HG03571 (cell line): ENCODE results near the gene DHRSX.
"Not testable (repeated sequence)": the region's sequence is repeated elsewhere in the genome, so short reads cannot be mapped to it uniquely, and the experiment has no call there.

Experiments
- ATAC-seq: cut with Tn5 transposase; IDR thresholded peaks from one replicate; pipeline ENCODE4 v1.9.1; 2021; ENCODE audit not compliant: unreplicated experiment

The DHRSX gene

GRCh38 chrX:2498781-2499302 lies 1.9 kb downstream of the DHRSX start:
- no peak for ATAC-seq

DNA sequence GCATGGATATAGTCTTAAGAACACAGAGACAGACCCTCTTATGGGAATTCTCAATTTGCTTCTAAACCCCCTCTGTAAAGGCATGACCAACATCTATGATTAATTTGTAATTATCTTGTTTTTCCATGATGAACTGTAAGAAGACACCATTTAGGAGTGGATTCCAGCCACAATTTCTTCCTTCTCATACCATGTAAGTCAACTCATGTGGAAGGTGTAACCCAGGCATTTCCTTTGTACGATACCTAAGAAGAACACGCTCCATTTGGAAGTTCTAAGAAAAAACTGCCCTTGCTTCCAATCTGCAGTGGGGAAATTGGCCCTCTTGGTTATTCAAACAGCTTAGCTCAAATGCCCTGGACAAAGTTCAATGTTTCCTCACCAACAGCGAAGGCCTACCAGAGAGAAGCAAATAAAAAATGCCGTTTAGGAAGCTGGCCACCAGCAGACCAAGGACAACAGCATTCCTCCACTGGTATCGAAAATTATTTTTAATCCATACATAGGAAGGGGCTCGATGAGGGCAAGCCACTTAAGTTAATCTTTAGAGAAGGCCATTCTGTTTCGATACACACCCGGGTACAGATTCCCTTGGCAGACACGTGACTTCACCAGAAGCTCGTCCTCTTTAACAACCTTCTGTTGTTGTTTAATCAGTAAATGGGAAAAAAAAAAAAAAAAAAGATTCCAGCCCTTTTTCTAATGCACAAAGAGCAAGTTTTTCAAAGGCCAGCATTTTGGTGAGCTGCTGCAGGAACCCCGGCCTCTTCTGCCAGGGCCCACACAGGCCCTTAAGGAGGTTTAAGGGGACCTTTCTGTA lies 2.6 kb downstream of the DHRSX start:
- no peak for ATAC-seq

DNA sequence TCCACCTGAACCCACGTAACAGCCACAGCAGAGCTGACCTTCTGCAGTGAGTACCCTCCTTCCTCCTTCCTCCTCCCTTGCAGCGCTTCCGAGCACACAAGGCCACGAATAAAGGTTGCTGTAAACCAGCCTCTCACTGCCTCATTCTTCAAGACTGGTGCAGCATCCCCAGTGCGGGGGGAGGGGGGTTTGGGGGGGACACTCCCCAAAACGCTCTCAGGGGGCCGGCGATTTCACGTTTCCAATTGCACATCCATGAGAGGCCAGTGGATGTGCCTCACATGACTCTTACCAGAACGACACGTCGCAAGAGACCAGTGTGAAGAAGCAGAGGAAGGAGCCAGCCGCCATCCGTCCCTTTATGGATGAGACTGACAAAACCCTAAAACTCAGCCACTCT lies 5.2 kb downstream of the DHRSX start:
- no peak for ATAC-seq

DNA sequence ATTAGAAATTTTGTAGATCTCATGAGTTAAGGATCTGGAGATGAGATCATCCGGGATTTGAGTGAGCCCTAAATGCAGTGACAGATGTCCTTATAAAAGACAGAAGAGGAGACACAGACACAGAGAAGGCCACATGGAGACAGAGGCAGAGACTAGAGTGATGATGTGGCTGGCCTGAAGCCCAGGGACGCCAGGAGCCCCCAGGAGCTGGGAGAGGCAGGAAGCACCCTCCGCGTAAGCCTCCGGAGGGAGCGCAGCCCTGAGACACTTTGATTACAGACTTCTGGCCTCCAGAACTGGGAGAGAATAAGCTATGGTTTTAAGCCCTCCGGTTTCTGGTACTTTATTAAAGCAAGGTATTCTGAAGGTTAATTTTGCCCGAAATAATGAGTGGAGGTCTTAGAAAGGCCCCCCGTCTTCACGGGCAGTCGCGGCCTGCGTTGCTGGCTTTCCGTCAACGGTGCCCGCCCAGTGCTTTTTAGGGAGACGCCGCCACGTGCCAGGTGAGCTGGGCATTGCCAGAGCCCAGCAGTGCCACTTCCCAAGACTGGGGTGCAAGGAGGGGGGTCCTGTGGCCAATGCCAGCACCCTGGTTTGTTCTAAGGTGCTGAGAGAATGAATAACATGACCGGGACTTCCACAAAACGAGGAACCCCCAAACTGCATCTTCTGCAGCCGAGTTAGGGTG lies 8.1 kb downstream of the DHRSX start:
- no peak for ATAC-seq

GRCh38 chrX:2490634-2491033 lies 10.1 kb downstream of the DHRSX start:
- no peak for ATAC-seq

DNA sequence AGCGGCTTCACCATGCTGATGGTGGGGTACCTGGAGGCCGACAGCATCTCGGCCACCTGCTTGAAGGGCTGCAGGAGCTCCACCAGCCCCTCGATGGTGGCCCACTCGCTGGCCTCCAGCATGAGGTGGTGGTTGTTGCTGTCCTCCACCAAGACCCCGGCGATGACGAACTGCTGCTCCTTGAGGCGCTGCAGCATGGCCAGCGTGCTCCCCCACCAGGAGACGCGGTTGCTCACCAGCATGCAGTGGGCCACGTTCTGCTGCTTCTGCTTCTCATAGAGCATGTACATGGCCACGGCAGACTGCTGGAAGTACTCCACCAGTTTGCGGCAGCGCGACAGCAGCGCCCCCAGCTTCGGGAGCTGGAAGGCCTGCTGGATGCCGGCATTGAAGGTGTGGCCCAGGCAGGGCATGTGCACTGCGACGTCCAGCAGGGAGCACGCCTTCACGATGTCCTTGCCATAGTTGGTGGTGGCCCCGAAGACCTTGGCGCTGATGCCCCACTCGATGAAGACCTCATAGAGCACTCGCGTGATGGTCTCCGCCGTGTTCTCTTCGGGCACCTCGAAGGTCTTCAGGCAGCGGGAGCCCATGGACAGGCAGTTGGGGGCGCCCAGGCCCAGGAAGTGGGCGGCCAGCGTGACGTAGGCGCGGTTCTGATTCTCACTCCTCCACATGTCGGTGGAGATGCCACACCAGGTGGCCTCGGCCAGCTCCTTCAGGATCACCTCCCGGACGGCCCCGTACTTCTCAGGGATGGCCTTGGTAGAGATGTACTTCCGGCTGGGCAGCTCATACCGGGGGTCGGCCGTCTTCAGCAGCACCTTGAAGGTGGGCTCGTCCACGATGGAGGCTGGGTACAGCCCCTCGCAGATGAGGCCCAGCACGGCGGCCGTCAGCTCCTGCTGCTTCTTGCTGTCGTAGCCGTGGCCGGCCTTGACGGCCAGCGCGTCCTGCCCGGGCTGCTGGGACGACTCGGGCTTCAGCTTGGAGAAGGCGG lies 11.0 kb downstream of the DHRSX start:
- no peak for ATAC-seq

DNA sequence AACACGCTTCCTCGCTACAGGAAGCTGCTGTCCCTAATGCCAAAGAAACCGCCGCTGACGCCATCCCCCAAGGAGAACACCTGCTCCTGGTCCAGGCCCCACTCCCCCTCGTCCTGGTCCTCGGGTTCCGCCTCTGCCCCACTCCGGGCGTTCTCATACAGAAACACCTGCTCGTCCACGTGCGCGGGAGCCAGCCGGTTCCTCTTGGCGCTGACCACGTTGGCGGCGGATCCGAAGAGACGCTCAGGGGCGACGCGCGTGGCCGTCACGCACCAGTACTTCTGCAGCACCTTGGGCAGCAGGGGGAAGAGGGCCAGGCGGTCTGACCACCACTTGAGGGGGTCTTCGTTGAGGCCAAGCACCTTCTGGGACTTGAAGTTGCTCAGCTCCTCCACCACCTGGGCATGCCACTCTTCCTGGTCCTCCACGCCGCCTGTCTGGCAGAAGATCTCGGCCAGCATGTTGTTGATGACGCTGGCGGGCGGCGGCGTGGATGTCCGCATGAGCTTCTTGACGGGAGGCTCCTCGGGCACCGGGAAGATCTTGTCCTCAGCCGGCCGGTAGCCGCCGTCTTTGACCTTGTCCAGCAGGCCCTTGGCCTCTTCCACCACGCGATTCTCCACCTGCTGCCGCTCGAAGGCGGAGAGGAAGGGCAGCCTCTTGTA lies 12.0 kb downstream of the DHRSX start:
- no peak for ATAC-seq

DNA sequence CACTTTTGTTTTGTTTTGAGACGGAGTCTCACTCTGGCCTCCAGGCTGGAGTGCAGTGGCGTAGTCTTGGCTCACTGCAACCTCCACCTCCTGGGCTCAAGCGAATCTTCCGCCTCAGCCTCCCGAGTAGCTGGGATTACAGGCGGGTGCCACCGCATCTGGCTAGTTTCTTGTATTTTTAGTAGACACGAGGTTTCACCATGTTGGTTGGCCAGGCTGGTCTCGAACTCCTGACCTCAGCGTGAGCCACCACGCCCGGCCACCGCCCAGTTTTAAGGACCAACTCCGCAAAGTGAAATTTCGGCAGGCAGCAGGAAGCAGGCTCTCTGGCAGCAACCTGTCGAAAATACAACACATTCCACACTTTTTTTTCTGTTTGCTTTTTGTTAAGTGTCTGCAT lies 13.4 kb downstream of the DHRSX start:
- ATAC-seq: no peak

GRCh38 chrX:2486476-2487133 lies 14.2 kb downstream of the DHRSX start:
- ATAC-seq: no peak

DNA sequence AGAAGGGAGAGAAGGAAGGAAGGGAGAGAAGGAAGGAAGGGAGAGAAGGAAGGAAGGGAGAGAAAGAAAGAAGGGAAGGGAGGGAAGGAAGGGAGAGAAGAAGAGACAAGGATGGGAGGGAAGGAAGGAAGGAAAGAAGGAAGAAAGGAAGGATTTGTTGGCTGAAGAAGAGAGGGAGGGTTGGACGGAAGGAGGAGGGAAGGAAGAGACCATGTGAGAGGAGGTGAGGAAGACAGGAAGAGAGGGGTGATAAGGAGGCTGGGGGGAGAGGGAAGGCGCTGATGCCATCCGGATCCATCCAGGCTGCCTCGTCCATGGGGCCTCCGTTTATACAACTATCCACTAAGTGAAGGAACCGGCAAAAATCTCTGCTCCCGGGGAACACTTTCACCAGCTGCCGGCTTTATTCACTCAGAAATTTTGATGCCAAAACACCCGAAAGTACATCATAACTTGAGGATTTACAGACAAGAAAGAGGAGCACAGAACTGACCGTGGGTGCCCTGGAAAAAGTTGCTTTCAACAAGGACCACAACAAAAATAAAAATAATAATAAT lies 14.9 kb downstream of the DHRSX start:
- no peak for ATAC-seq

DNA sequence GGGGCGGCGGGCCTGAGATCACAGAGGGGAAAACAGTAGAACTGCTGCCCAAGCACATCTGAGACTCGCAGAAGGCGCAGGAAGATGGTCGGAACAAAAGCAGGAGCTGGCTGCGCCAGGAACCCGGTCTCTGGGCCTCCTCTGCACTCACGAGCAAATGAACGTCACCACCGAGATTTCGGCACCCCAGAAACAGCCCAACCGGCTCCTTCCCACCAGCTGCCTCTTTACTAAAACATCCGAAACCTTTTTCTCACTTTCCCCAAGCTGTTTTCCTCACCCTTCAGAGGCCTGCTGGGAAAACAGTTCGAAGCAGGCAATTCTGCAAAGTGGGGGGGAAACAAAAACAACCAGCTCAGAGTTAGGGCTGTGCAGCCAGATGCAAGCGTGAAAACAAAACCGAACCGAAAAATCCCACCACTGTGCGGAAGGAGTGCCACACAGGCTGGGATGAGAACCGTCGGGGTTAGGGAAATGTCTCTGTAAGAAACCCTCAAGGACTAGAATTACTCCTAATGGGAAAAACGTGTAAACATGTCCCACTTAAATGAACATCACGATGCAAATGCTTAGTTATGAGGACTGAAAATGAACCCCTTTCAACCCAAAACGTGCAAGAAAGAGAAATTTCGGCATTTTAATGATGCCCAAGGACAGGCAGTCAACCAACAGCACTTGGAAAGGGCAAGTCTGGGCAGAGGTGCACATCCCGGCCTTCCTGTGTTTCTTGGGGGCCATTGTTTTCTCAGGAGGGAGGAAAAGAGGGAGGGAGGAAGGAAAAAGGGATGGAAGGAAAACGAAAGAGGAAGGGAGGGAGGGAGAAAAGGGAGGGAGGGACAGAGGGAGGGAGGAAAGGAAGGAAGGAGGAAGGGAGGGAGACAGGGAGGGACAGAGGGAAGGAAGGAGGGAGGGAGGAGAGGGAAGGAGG lies 15.8 kb downstream of the DHRSX start:
- no peak for ATAC-seq

GRCh38 chrX:2484256-2484655 lies 16.5 kb downstream of the DHRSX start:
- ATAC-seq: no peak

DNA sequence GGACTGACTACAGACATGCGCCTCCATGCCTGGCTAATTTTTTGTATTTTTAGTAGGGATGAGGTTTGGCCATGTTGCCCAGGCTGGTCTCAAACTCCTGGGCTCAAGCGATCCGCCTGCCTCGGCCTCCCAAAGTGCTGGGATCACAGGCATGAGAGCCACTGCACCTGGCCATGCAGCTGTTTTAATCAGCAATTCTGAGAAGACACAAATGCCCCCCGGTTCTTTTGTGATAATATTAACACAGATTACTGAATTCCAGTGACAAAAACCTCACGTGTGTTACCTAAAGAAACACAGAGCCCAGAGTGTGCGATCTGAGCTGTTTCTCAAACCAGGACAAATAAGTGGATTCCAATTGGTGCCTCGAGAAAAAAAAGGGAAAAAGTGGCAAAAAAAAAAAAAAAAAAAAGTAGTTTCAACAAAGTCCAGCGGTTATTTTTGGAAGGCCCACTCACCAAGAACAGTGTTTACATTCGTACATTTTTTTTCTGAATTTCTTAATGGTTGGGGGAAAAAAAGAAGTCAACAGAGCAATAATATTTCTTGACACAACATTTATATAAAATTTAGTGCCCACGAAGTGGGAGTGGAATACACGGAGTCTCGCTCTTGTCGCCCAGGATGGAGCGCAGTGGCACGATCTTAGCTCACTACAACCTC lies 17.2 kb downstream of the DHRSX start:
- no peak for ATAC-seq

DNA sequence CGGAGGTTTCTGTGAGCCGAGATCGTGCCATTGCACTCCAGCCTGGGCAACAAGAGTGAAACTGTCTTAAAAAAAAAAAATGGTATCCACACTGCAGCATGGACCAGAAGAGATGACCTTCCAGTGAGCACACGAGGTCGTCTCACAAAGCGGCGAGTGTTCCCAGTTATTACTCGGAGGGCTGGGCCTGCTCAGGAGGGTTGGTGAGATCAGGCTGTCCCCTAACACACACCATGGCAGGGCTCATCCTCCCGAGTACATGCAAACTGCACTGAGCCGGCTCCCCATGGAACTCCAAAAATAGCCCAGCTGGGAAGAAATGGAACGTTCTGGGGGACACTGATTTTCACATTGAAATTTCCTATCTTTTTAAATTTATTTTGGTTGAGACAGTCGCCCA lies 19.2 kb downstream of the DHRSX start:
- not testable (repeated sequence) for ATAC-seq

DNA sequence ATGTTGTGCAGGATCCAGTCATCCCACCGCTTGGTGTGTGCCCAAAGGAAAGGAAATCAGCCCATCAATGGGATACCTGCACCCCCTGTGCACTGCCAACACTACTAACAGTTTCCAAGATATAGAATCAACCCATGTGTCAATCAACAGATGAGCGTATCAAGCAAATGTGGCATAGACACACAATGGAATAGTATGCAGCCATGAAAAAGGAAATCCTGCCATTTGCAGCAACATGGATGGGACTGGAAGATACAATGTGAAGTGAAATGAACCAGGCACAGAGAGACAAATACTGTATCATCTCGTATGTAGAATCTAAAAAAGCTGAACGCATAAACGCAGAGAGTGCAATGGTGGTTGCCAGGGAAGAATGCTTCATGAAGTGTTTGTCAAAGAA lies 20.8 kb downstream of the DHRSX start:
- ATAC-seq: not testable (repeated sequence)

DNA sequence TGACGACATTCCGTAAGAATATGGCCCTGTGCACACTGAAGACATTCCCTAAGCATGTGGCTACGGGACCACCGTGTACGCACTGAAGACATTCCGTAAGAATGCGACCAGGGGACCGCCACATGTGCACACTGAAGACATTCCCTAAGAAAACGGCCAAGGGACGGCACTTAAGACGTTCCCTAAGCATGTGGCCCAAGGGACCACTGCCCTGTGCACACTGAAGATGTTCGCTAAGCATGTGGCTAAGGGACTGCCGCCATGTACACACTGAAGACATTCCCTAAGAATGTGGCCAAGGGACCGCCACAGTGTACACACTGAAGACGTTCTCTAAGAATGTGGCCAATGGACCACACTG lies 21.4 kb downstream of the DHRSX start:
- ATAC-seq: no peak

DNA sequence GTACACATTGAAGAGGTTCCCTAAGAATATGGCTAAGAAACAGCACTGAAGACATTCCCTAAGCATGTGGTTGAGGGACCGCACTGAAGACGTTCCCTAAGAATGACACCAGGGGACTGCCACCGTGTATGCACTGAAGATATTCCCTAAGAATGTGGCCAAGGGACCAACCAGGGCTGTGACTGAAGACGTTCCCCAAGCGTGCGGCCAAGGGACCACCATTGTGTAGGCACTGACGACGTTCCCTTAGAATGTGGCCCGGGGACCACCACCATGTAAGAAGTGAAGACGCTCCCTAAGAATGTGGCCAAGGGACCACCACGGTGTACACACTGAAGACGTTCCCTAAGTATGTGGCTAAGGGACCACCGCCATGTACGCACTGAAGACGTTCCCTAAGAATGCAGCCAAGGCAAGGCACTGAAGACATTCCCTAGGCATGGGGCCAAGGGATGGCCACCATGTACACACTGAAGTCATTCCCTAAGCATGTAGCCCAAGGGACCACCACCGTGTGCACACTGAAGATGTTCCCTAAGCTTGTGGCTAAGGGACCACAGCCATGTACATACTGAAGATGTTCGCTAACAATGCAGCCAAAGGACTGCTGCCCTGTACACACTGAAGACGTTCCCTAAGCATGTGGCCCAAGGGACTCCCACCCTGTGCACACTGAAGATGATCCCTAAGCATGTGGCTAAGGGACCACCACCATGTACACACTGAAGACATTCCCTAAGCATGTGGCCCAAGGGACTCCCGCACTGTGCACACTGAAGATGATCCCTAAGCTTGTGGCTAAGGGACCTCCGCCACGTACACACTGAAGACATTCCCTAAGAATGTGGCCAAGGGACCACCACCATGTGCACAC lies 22.0 kb downstream of the DHRSX start:
- ATAC-seq: no peak
